HG02852 (cell line): ENCODE results near the gene KLC1.
A peak's percentile ranks its signal among the peaks of the same experiment; 100 is the strongest.

Source experiments
- ATAC-seq: cut with Tn5 transposase; IDR thresholded peaks from one replicate; pipeline ENCODE4 v1.9.1; 2021; ENCODE audit warnings: mild to moderate bottlenecking, moderate library complexity; ENCODE audit not compliant: unreplicated experiment

KLC1 gene

GRCh38 chr14:103702497-103703432 is 73.8 kb downstream of the KLC1 start:
- no peak for ATAC-seq

DNA sequence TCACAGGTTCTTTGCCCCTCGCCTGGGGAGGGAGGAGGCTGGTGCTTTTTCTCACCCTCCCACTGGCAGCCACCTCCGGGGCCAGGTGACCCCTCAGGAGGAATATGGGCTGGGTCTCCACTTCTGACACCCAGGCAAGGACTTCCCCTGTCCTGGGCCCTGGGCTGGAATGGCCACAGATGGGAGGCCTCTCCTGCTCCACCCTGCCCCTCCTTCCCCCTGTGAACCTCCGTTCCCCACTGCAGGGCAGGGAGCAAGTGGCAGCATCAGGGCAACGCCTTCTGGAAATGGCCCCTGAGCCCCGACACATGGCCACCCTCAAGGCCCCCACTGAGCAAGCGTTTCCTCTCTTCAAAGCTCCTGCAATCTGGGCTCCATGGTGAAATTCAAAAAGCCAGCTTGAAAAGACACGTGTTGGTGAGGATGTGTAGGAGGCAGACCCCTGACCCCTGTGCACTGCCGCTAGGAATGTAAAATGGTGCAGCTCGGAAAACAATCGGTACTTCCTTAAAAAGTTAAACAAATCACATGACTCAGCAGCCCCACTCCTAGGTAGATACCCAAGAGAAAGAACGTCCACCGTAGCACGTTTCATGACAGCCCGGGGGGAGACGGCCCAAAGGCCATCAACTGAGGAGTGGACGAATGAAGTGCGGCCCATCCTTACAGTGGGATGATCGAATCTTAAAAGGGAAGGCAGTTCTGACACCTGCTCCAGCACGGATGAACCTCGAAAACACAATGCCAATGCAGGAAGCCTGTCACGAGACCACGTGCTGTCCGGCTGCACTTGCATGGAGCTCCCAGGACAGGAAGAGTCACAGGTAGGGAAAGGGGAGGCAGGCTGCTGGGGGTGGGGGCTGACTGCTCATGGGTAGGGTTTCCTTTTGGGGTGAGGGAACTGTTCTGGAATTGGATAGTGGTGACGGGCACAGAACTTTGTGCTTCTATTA is 74.7 kb downstream of the KLC1 start:
- no peak for ATAC-seq

GRCh38 chr14:103704708-103705107 is 75.7 kb downstream of the KLC1 start:
- no peak for ATAC-seq

DNA sequence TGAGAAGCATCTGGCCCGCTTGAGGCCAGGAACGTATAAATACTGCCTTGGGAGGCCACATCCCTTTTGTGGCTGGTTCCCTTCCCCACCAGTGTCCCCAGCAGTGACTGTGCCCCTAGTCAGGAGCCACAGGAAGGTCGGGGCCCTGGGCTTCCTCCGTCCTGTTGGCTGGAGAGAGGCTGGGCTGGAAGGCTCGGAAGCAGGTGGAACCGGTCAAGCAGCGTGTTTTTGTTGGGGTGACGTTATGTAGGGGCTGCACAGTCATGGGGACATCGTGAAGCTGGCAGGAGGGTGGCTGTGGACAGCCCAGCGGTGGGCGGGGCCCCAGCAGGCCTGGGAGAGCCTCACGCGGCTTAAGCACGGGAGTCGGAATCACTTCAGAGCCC is 76.1 kb downstream of the KLC1 start:
- ATAC-seq, result no peak

- no peak for ATAC-seq
Observed at GRCh38 chr14:103705504-103706284, 76.7 kb downstream of the KLC1 start.

- no peak for ATAC-seq
Observed at GRCh38 chr14:103706551-103707328, 77.7 kb downstream of the KLC1 start.

- no peak for ATAC-seq
Observed at GRCh38 chr14:103707329-103708263, 78.6 kb downstream of the KLC1 start.

DNA sequence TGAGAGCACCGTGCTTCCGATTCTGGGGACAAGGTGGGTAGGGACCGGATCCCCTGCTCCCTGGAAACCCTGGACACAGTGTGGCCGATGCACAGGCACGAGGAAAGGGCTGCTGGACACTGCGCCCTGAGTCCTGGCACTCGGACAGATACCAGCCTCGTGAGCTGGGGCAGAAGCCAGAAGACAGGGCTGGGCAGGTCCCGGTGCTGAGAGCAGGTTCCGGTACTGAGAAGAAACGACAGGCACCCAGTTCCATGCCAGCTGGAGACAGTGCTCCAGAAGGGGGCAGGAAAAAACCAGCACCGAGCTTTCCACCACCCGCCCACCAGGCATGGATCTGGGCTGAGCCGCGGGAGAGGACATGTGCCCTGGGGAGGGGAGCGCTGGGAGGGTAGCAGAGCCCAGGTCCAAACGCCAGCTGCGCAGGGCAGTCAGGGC is 79.8 kb downstream of the KLC1 start:
- ATAC-seq, result no peak

DNA sequence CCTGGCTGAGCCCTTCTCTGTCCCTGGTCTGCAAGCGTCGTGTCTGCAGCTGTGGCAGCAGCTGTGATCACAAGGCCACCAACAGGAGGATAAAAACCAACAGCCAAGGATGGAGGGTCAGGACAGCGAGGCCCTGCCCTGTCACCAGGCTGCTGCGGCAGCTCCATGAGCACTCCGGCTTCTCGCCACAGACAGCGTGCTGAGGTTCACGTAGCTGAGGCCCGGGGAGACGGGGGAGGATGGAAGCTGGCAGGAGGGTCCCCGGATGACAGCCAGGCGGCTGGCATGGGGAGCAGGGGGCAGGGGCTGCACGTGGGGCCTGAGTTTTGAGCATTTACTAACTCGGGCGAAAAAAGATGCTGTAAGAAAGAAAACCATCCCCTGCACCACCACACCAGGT is 80.8 kb downstream of the KLC1 start:
- no peak for ATAC-seq

- no peak for ATAC-seq
Observed at GRCh38 chr14:103710771-103711377, 81.9 kb downstream of the KLC1 start.

GRCh38 chr14:103711516-103712431 is 82.8 kb downstream of the KLC1 start:
- no peak for ATAC-seq

DNA sequence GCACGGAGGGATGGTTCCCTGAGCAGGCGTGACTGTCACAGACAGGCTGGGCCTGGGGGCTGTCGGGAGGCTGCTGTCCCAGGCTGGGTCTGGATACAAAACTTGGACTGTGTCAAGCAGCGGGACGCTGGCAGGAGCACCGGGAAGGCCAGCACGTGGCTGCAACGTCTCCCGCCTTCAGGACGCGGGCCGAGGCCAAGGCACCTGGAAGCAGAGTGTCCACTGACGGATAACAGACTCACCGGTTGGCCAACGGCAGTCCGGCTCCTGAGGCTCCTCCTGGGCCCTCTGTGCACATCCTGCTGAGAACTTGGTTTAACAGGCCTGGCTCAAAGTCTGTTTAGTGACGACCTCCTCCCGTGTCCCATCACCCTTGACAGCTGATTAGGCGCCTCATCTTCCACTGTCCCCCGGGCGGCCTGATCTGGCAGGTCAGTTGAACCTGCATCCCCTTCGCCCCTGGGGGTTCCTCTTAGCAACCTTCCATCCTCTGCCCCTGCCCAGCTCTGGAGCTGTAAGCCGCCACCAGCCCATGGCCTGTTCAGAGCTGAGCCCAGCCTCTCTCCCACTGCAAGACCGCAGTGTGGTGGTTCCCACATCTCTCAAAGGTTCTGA is 83.7 kb downstream of the KLC1 start:
- no peak for ATAC-seq

DNA sequence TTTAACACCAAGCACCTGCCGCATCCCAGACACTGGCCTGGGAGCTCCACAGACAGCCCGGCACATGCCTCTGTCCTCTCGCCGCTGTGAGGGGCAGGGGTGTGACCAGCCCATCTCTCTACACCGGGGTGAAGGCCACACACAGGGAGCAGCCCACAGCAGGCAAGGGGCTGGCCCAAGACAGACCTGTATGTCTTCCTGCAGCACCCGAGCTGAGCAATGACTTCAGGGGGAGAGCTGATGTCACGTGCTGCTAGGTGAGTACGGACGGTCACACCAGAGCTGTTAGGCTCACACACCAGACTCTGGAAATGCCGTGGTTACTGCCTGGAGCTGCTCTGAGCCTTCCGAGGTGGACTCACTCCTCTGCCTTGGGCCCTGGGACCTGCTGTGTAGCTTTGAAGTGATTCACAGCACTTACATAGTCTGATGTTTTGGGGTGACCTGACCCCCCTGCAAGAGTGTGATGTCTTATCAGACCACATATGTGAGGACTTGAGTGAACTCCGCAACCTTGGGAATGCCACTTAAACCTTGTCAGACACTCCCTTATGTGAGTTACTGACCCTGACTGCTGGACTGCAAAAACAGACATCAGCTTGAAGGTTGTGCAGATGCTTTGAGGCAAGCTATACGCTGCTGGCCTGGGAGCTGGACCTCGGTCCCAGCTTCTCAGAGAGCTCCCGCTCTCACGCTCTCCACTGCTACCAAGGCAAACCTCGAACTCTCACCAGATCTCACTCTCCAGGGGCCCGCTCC is 84.5 kb downstream of the KLC1 start:
- no peak for ATAC-seq

GRCh38 chr14:103714063-103714724 is 85.2 kb downstream of the KLC1 start:
- no peak for ATAC-seq

GRCh38 chr14:103715052-103716000 is 86.3 kb downstream of the KLC1 start, which contains the start of the genes XRCC3 and ZFYVE21:
Gene XRCC3 (minus strand): TSS chr14:103715451. CDS start chr14:103711087, 4,364 bp downstream.
Gene ZFYVE21 (plus strand): TSS chr14:103715810. CDS start chr14:103715842, 32 bp downstream.
- ATAC-seq, result peak; percentile 95
